SW 1271 (cell line): Measurements from ENCODE around the gene TTC28.

Experiments
- DNase-seq, 2 experiments: peaks; one replicate each; lab custom pipeline; 2025; lab: John Stamatoyannopoulos, UW

Gene TTC28

GRCh38 chr22:28002863-28003565 lies 676.6 kb downstream of the TTC28 start:
- DNase-seq: no peak

- no peak for DNase-seq
Measured at GRCh38 chr22:28002181-28002700, 677.4 kb downstream of the TTC28 start.

GRCh38 chr22:28001171-28001835 lies 678.3 kb downstream of the TTC28 start:
- no peak for DNase-seq

GRCh38 chr22:28000361-28000760 lies 679.3 kb downstream of the TTC28 start:
- no peak for DNase-seq

GRCh38 chr22:27999876-28000275 lies 679.8 kb downstream of the TTC28 start:
- DNase-seq: no peak

- DNase-seq: no peak
Measured at GRCh38 chr22:27998511-27999410, 680.9 kb downstream of the TTC28 start.

GRCh38 chr22:27997538-27997937 lies 682.1 kb downstream of the TTC28 start:
- no peak for DNase-seq

GRCh38 chr22:27996981-27997380 lies 682.7 kb downstream of the TTC28 start:
- no peak for DNase-seq

- DNase-seq: no peak
Measured at GRCh38 chr22:27996529-27996925, 683.1 kb downstream of the TTC28 start.

GRCh38 chr22:27995801-27996528 lies 683.7 kb downstream of the TTC28 start:
- no peak for DNase-seq

GRCh38 chr22:27994481-27995331 lies 684.9 kb downstream of the TTC28 start:
- DNase-seq: no peak

GRCh38 chr22:27993774-27994350 lies 685.8 kb downstream of the TTC28 start:
- DNase-seq: no peak

GRCh38 chr22:27993201-27993635 lies 686.4 kb downstream of the TTC28 start:
- DNase-seq: no peak

- no peak for DNase-seq
Measured at GRCh38 chr22:27992294-27993165, 687.1 kb downstream of the TTC28 start.

GRCh38 chr22:27991586-27992293 lies 687.9 kb downstream of the TTC28 start:
- DNase-seq: no peak

GRCh38 chr22:27990879-27991278 lies 688.8 kb downstream of the TTC28 start:
- DNase-seq: no peak

GRCh38 chr22:27990451-27990840 lies 689.2 kb downstream of the TTC28 start:
- no peak for DNase-seq

GRCh38 chr22:27989758-27990450 lies 689.7 kb downstream of the TTC28 start:
- DNase-seq: no peak
